Esophagus squamous epithelium (tissue), 4 donors: Measurements from ENCODE around the gene OVCA2.

ENCODE experiments used
- CTCF ChIP-seq, 6 experiments: fragments of 450-650 bp in 4 of 6; fragments of 200-600 bp in 2 of 6; sonication (generic) in 2 of 6; IDR thresholded peaks; one replicate each; pipeline ENCODE4 v1.5.1; 2016 to 2019; ENCODE audit warnings: antibody characterized with exemption in 6 of 6, mild to moderate bottlenecking in 4 of 6, moderate library complexity in 4 of 6
- POLR2A ChIP-seq, 4 donors: fragments of 450-650 bp; IDR thresholded peaks; one replicate each; pipeline ENCODE4 v1.6.1; 2017; ENCODE audit warnings: antibody characterized with exemption in 4 of 4, mild to moderate bottlenecking in 4 of 4, moderate library complexity in 3 of 4

- TF ChIP-seq POLR2A (IDR thresholded peaks at IDR 0.05) (no peak), CTCF (IDR thresholded peaks at IDR 0.05) (no peak)
Observed at GRCh38 chr17:2064147-2064489, 22.3 kb downstream of the OVCA2 start.
